Measurements from ENCODE around the gene KLF17. TPM values are rescaled to one million over a fixed set of nuclear protein-coding genes. Genes with fewer than 3 reads are reported as not detected.
"Not testable (repeated sequence)": the region's sequence is repeated elsewhere in the genome, so short reads cannot be mapped to it uniquely, and the experiment has no call there.

KLF17 gene
- total and polyA plus RNA-seq, 9 donors = 0.08 to 0.32 (median 0.11) TPM; not detected in 3

GRCh38 chr1:44108241-44108640 lies 10.4 kb upstream of the KLF17 start:
- WGBS (ENCODE audit: insufficient coverage) = no CpG with 5 or more reads among the region's 1 CpG
- Histone ChIP-seq H3K4me3 (ENCODE audit: low read length) (no peak overlapping the region), H3K27ac (ENCODE audit: low read length) (no peak overlapping the region), H3K9me3 (replicated peaks; ENCODE audit: control insufficient read depth, low read depth, low read length) (no peaks in the 10 kb centered on the region), H3K36me3 (ENCODE audit: control insufficient read depth, insufficient read depth, low read length) (no peaks in the 10 kb centered on the region), H3K4me1 (ENCODE audit: control insufficient read depth, insufficient read depth, low read length) (no peaks in the 10 kb centered on the region), H3K27me3 (ENCODE audit: control insufficient read depth, insufficient read depth, low read length) (peaks cover 5% of the 10 kb centered on the region)
- DNase-seq = no peak

GRCh38 chr1:44108971-44109370 lies 9.7 kb upstream of the KLF17 start:
- Histone ChIP-seq H3K9me3 (replicated peaks; ENCODE audit: control insufficient read depth, low read depth, low read length) (no peaks in the 10 kb centered on the region), H3K4me3 (ENCODE audit: low read length) (no peak overlapping the region), H3K27me3 (ENCODE audit: control insufficient read depth, insufficient read depth, low read length) (peaks cover 8% of the 10 kb centered on the region), H3K27ac (ENCODE audit: low read length) (no peak overlapping the region), H3K4me1 (ENCODE audit: control insufficient read depth, insufficient read depth, low read length) (no peaks in the 10 kb centered on the region), H3K36me3 (ENCODE audit: control insufficient read depth, insufficient read depth, low read length) (no peaks in the 10 kb centered on the region)
- WGBS (ENCODE audit: insufficient coverage) = no CpG with 5 or more reads among the region's 1 CpG
- no peak for DNase-seq

GRCh38 chr1:44110916-44111315 lies 7.7 kb upstream of the KLF17 start:
- H3K4me3 ChIP-seq (ENCODE audit: low read length) = no peak overlapping the region
- H3K4me1 ChIP-seq (ENCODE audit: control insufficient read depth, insufficient read depth, low read length) = no peaks in the 10 kb centered on the region
- no peaks in the 10 kb centered on the region for H3K36me3 ChIP-seq (ENCODE audit: control insufficient read depth, insufficient read depth, low read length)
- no peak overlapping the region for H3K27ac ChIP-seq (ENCODE audit: low read length)
- WGBS (ENCODE audit: insufficient coverage) = no CpG with 5 or more reads among the region's 5 CpGs
- peaks cover 6% of the 10 kb centered on the region for H3K27me3 ChIP-seq (ENCODE audit: control insufficient read depth, insufficient read depth, low read length)
- DNase-seq = no peak
- no peaks in the 10 kb centered on the region for H3K9me3 ChIP-seq (replicated peaks; ENCODE audit: control insufficient read depth, low read depth, low read length)

- Histone ChIP-seq H3K36me3 (ENCODE audit: control insufficient read depth, insufficient read depth, low read length) (no peaks in the 10 kb centered on the region), H3K9me3 (replicated peaks; ENCODE audit: control insufficient read depth, low read depth, low read length) (no peaks in the 10 kb centered on the region), H3K27ac (ENCODE audit: low read length) (no peak overlapping the region), H3K4me3 (ENCODE audit: low read length) (no peak overlapping the region), H3K27me3 (ENCODE audit: control insufficient read depth, insufficient read depth, low read length) (peaks cover 6% of the 10 kb centered on the region), H3K4me1 (ENCODE audit: control insufficient read depth, insufficient read depth, low read length) (no peaks in the 10 kb centered on the region)
- no CpG with 5 or more reads among the region's 4 CpGs for WGBS (ENCODE audit: insufficient coverage)
- no peak for DNase-seq
Measured at GRCh38 chr1:44111861-44112260, 6.8 kb upstream of the KLF17 start.

- Histone ChIP-seq H3K4me1 (ENCODE audit: control insufficient read depth, insufficient read depth, low read length) (no peaks in the 10 kb centered on the region), H3K9me3 (replicated peaks; ENCODE audit: control insufficient read depth, low read depth, low read length) (no peaks in the 10 kb centered on the region), H3K27ac (ENCODE audit: low read length) (no peak overlapping the region), H3K27me3 (ENCODE audit: control insufficient read depth, insufficient read depth, low read length) (peaks cover 6% of the 10 kb centered on the region), H3K4me3 (ENCODE audit: low read length) (no peak overlapping the region), H3K36me3 (ENCODE audit: control insufficient read depth, insufficient read depth, low read length) (no peaks in the 10 kb centered on the region)
- no peak for DNase-seq
- no CpG with 5 or more reads among the region's 3 CpGs for WGBS (ENCODE audit: insufficient coverage)
Measured at GRCh38 chr1:44112486-44112885, 6.1 kb upstream of the KLF17 start.

- H3K4me1 ChIP-seq (ENCODE audit: control insufficient read depth, insufficient read depth, low read length) = no peaks in the 10 kb centered on the region
- no peaks in the 10 kb centered on the region for H3K9me3 ChIP-seq (replicated peaks; ENCODE audit: control insufficient read depth, low read depth, low read length)
- H3K36me3 ChIP-seq (ENCODE audit: control insufficient read depth, insufficient read depth, low read length) = no peaks in the 10 kb centered on the region
- no peak for DNase-seq
- 80% methylated on average over 2 of the region's 2 CpGs for WGBS (ENCODE audit: insufficient coverage)
- H3K27me3 ChIP-seq (ENCODE audit: control insufficient read depth, insufficient read depth, low read length) = peaks cover 6% of the 10 kb centered on the region
- no peak overlapping the region for H3K4me3 ChIP-seq (ENCODE audit: low read length)
- H3K27ac ChIP-seq (ENCODE audit: low read length) = no peak overlapping the region
Measured at GRCh38 chr1:44113095-44113609, 5.5 kb upstream of the KLF17 start.

GRCh38 chr1:44114098-44114497 lies 4.5 kb upstream of the KLF17 start:
- Histone ChIP-seq H3K4me1 (ENCODE audit: control insufficient read depth, insufficient read depth, low read length) (no peaks in the 10 kb centered on the region), H3K36me3 (ENCODE audit: control insufficient read depth, insufficient read depth, low read length) (no peaks in the 10 kb centered on the region), H3K9me3 (replicated peaks; ENCODE audit: control insufficient read depth, low read depth, low read length) (no peaks in the 10 kb centered on the region), H3K27me3 (ENCODE audit: control insufficient read depth, insufficient read depth, low read length) (peaks cover 6% of the 10 kb centered on the region), H3K4me3 (ENCODE audit: low read length) (no peak overlapping the region), H3K27ac (ENCODE audit: low read length) (no peak overlapping the region)
- no peak for DNase-seq
- WGBS (ENCODE audit: insufficient coverage) = 68% methylated on average over 3 of the region's 7 CpGs

- 98% methylated on average over 8 of the region's 10 CpGs for WGBS (ENCODE audit: insufficient coverage)
Measured at GRCh38 chr1:44117272-44117671, 1.3 kb upstream of the KLF17 start.

GRCh38 chr1:44119525-44119924 lies 904 bp downstream of the KLF17 start:
- no peaks in the 10 kb centered on the region for H3K27me3 ChIP-seq (ENCODE audit: control insufficient read depth, insufficient read depth, low read length)
- DNase-seq = no peak
- no peaks in the 10 kb centered on the region for H3K36me3 ChIP-seq (ENCODE audit: control insufficient read depth, insufficient read depth, low read length)
- H3K27ac ChIP-seq (ENCODE audit: low read length) = no peak overlapping the region
- WGBS (ENCODE audit: insufficient coverage) = 80% methylated on average over 6 of the region's 6 CpGs
- H3K4me1 ChIP-seq (ENCODE audit: control insufficient read depth, insufficient read depth, low read length) = no peaks in the 10 kb centered on the region
- no peak overlapping the region for H3K4me3 ChIP-seq (ENCODE audit: low read length)
- H3K9me3 ChIP-seq (replicated peaks; ENCODE audit: control insufficient read depth, low read depth, low read length) = no peaks in the 10 kb centered on the region

More at GRCh38 chr1:44117272-44117671, 1.3 kb upstream of the KLF17 start:
- not testable (repeated sequence) for H3K4me3 ChIP-seq (ENCODE audit: low read length); H3K27me3 ChIP-seq (ENCODE audit: control insufficient read depth, insufficient read depth, low read length); DNase-seq; H3K36me3 ChIP-seq (ENCODE audit: control insufficient read depth, insufficient read depth, low read length); H3K9me3 ChIP-seq (replicated peaks; ENCODE audit: control insufficient read depth, low read depth, low read length); H3K27ac ChIP-seq (ENCODE audit: low read length); H3K4me1 ChIP-seq (ENCODE audit: control insufficient read depth, insufficient read depth, low read length)

- 52% methylated on average over 3 of the region's 5 CpGs for WGBS (ENCODE audit: insufficient coverage)
- DNase-seq = no peak
- no peak overlapping the region for H3K4me3 ChIP-seq (ENCODE audit: low read length)
- H3K4me1 ChIP-seq (ENCODE audit: control insufficient read depth, insufficient read depth, low read length) = no peaks in the 10 kb centered on the region
- H3K9me3 ChIP-seq (replicated peaks; ENCODE audit: control insufficient read depth, low read depth, low read length) = no peaks in the 10 kb centered on the region
- no peaks in the 10 kb centered on the region for H3K27me3 ChIP-seq (ENCODE audit: control insufficient read depth, insufficient read depth, low read length)
- H3K27ac ChIP-seq (ENCODE audit: low read length) = no peak overlapping the region
- no peaks in the 10 kb centered on the region for H3K36me3 ChIP-seq (ENCODE audit: control insufficient read depth, insufficient read depth, low read length)
Measured at GRCh38 chr1:44120398-44120949, 1.9 kb downstream of the KLF17 start.

Measured in muscle of leg (tissue), 11 donors.